Neuronal stem cell (in vitro differentiated cells): ENCODE results near the gene ACACB.

ENCODE experiments used
- DNase-seq: peaks from one replicate; pipeline ENCODE4 v3.0.0-alpha.2; 2013; ENCODE audit warnings: low spot score
- H2AFZ ChIP-seq: one replicate; pipeline ENCODE4 v1.6.1; 2013; ENCODE audit warnings: mild to moderate bottlenecking, low read length, inconsistent platforms
- H2AK5ac ChIP-seq: 2 replicates; pipeline ENCODE4 v1.6.1; 2013; ENCODE audit warnings: low read depth, mild to moderate bottlenecking, inconsistent platforms, low read length, moderate library complexity, mixed read lengths
- H2BK120ac ChIP-seq: 2 replicates; pipeline ENCODE4 v1.6.1; 2013; ENCODE audit warnings: low read depth, mild to moderate bottlenecking, inconsistent platforms, low read length, moderate library complexity, mixed read lengths
- H2BK12ac ChIP-seq: one replicate; pipeline ENCODE4 v1.6.1; 2013; ENCODE audit warnings: low read length, inconsistent platforms
- H2BK15ac ChIP-seq: 2 replicates; pipeline ENCODE4 v1.6.1; 2013; ENCODE audit warnings: mild to moderate bottlenecking, low read length, inconsistent platforms, mixed read lengths
- H2BK5ac ChIP-seq: one replicate; pipeline ENCODE4 v1.6.1; 2013; ENCODE audit warnings: inconsistent platforms, mild to moderate bottlenecking, low read length, moderate library complexity
- H3K14ac ChIP-seq: one replicate; pipeline ENCODE4 v1.6.1; 2013; ENCODE audit warnings: low read length, inconsistent platforms
- H3K18ac ChIP-seq: 2 replicates; pipeline ENCODE4 v1.6.1; 2013; ENCODE audit warnings: low read length, inconsistent platforms
- H3K23ac ChIP-seq: 2 replicates; pipeline ENCODE4 v1.6.1; 2013; ENCODE audit warnings: low read depth, mild to moderate bottlenecking, mixed read lengths, low read length, inconsistent platforms; ENCODE audit not compliant: poor library complexity
- H3K27ac ChIP-seq: replicated peaks from 3 replicates; pipeline ENCODE4 v1.5.1; 2013; ENCODE audit warnings: low read length, inconsistent platforms
- H3K27me3 ChIP-seq, 3 experiments: 2 replicates each; pipeline ENCODE4 v1.6.1; 2013; ENCODE audit warnings: low read length in 3 of 3, mild to moderate bottlenecking in 2 of 3, inconsistent platforms in 1 of 3, low read depth in 1 of 3, mixed read lengths in 1 of 3, moderate library complexity in 1 of 3; ENCODE audit not compliant: control insufficient read depth in 3 of 3, insufficient read depth in 3 of 3
- H3K36me3 ChIP-seq, 2 donors: replicated peaks in 1 of 2; 2 replicates each; pipeline ENCODE4 v1.6.1; 2013; ENCODE audit warnings: low read length in 2 of 2; ENCODE audit not compliant: control insufficient read depth in 2 of 2, insufficient read depth in 2 of 2
- H3K4ac ChIP-seq: 2 replicates; pipeline ENCODE4 v1.6.1; 2013; ENCODE audit warnings: inconsistent platforms, mild to moderate bottlenecking, low read length, moderate library complexity
- H3K4me1 ChIP-seq, 2 donors: 1 replicate in 1 of 2; 2 replicates in 1 of 2; pipeline ENCODE4 v1.6.1; 2013; ENCODE audit warnings: low read length in 2 of 2, low read depth in 1 of 2; ENCODE audit not compliant: control insufficient read depth in 2 of 2, insufficient read depth in 1 of 2
- H3K4me2 ChIP-seq: one replicate; pipeline ENCODE4 v1.6.1; 2013; ENCODE audit warnings: mild to moderate bottlenecking, low read length, inconsistent platforms; ENCODE audit not compliant: insufficient read depth, poor library complexity, severe bottlenecking
- H3K4me3 ChIP-seq, 2 donors: 2 replicates each; pipeline ENCODE4 v1.5.1; 2013; ENCODE audit warnings: low read length in 2 of 2, mild to moderate bottlenecking in 2 of 2, inconsistent platforms in 1 of 2, moderate library complexity in 1 of 2
- H3K79me1 ChIP-seq: one replicate; pipeline ENCODE4 v1.6.1; 2013; ENCODE audit warnings: low read depth, mild to moderate bottlenecking, inconsistent platforms, low read length, moderate library complexity
- H3K9ac ChIP-seq: one replicate; pipeline ENCODE4 v1.6.1; 2013; ENCODE audit warnings: mild to moderate bottlenecking, low read depth, low read length, inconsistent platforms; ENCODE audit not compliant: poor library complexity
- H3K9me3 ChIP-seq, 2 donors: replicated peaks in 1 of 2; 2 replicates each; pipeline versions ENCODE3 to v1.6.1; 2013; ENCODE audit warnings: low read length in 2 of 2, mild to moderate bottlenecking in 2 of 2, inconsistent platforms in 1 of 2, low read depth in 1 of 2, mixed read lengths in 1 of 2, moderate library complexity in 1 of 2; ENCODE audit not compliant: control insufficient read depth in 2 of 2, insufficient read depth in 1 of 2
- H4K8ac ChIP-seq: one replicate; pipeline ENCODE4 v1.6.1; 2013; ENCODE audit warnings: low read depth, mild to moderate bottlenecking, inconsistent platforms, low read length, moderate library complexity
- H4K91ac ChIP-seq: one replicate; pipeline ENCODE4 v1.6.1; 2013; ENCODE audit warnings: low read length, low read depth, mild to moderate bottlenecking, inconsistent platforms; ENCODE audit not compliant: poor library complexity
- WGBS, 2 donors: extraction: QIAGEN DNeasy Blood & Tissue Kit; methylation state at CpG; one replicate each; pipeline ENCODE4 v1.1.7; 2013; ENCODE audit warnings: missing lambda C conversion rate in 2 of 2, mixed read lengths in 1 of 2; ENCODE audit not compliant: insufficient read length in 2 of 2, insufficient replicate concordance in 1 of 2; ENCODE audit errors: extremely low coverage in 2 of 2; 5-methylcytosine and 5-hydroxymethylcytosine counted together

ACACB gene

DNA sequence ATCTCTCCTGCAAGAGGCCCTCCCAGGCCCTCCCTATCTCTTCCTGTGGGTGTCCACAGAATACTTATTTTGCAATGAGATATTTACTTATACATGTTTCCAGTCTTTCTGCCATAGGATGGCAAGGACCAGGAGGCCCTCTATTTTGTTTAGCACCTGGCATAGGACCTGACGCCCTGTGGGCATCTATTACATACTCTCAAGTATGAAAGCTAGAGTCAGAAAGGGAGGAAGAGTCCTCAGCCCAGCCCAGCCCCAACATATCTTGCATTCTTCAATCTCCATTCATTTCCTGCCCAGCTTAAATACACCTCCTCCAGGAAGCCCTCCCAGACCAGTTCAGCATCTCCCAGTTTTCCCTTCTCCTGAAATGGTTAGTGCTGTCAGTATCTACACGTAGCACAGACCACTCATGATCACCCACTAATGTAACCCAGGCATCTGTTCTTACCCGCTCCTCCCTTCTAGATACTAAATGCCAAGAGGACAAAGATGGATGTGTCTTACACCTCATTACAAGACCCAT is 185.3 kb downstream of the ACACB start:
- no peak overlapping the region for H4K8ac ChIP-seq
- H3K79me1 ChIP-seq = no peaks in the 10 kb centered on the region
- DNase-seq = no peak
- H2AK5ac ChIP-seq = no peak overlapping the region
- no peak overlapping the region for H2BK120ac ChIP-seq
- whole genome bisulfite sequencing, 2 donors = no CpG with 5 or more reads among the region's 3 CpGs
- no peaks in the 10 kb centered on the region for H3K36me3 ChIP-seq
- no peak overlapping the region for H2BK5ac ChIP-seq
- peaks cover 0 to 50% (median 3%) of the 10 kb centered on the region in 3 experiments for H3K27me3 ChIP-seq
- no peak overlapping the region for H2BK12ac ChIP-seq
- peaks cover 0 to 4% of the 10 kb centered on the region in 2 donors for H3K4me1 ChIP-seq
- H3K14ac ChIP-seq = no peak overlapping the region
- no peak overlapping the region for H3K4ac ChIP-seq
- no peak overlapping the region for H3K4me3 ChIP-seq
- no peak overlapping the region for H3K18ac ChIP-seq
- H2AFZ ChIP-seq = no peak overlapping the region
- no peak overlapping the region for H4K91ac ChIP-seq
- H3K27ac ChIP-seq = no peak overlapping the region
- H3K9ac ChIP-seq = no peak overlapping the region
- no peak overlapping the region for H2BK15ac ChIP-seq
- peaks cover 0 to 1% of the 10 kb centered on the region in 2 donors for H3K9me3 ChIP-seq
- H3K4me2 ChIP-seq = no peak overlapping the region
- H3K23ac ChIP-seq = no peak overlapping the region

DNA sequence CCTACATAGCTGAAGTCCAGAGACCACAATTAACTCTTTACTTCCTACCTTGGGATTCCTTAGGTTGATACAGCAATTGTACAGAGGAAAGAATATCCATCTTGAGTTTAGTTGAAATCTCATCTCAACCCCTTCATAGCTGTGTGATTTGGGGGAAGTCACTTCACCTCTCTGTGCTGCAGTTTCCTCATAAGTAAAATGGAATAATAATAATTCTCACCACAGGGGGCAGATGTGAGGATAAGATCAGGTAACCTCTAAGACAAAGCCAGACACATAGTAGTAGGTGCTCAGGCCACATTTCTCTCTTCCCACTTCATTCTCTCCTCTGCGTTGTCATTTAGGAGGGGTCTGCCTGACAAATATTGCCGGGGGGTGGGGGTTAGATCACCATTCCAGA is 186.0 kb downstream of the ACACB start:
- Histone ChIP-seq H3K4ac (no peak overlapping the region), H3K4me3 (no peak overlapping the region), H2BK120ac (no peak overlapping the region), H3K23ac (no peak overlapping the region), H2BK12ac (no peak overlapping the region), H3K9me3 (peaks cover 0 to 1% of the 10 kb centered on the region in 2 donors), H2AFZ (no peak overlapping the region), H3K14ac (no peak overlapping the region), H4K8ac (no peak overlapping the region), H4K91ac (no peak overlapping the region), H3K4me2 (no peak overlapping the region), H3K4me1 (peaks cover 0 to 4% of the 10 kb centered on the region in 2 donors), H3K18ac (no peak overlapping the region), H3K36me3 (no peaks in the 10 kb centered on the region), H3K27ac (no peak overlapping the region), H3K9ac (no peak overlapping the region), H3K79me1 (no peaks in the 10 kb centered on the region), H3K27me3 (peaks cover 0 to 53% (median 6%) of the 10 kb centered on the region in 3 experiments), H2BK15ac (no peak overlapping the region), H2BK5ac (no peak overlapping the region), H2AK5ac (no peak overlapping the region)
- WGBS, 2 donors = no CpG with 5 or more reads among the region's 2 CpGs
- DNase-seq = no peak

DNA sequence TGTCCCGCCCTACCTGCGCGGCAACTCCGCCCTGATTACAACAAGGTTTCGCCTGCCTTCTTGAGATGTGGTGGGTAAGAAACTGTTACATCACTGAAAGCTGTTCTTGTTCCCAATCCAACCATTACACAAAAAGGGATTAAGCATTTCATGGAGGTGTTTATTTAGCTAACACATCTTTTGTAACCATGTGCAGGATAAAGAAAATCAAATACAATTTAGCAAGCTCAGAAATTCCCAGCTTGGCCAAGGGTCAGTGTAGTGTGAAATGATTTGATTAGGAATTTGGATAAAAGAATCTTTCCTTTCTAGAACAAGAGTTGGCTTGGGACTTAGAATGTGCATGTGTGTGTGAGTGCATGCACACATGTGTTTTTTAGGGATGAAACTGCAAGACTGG is 186.4 kb downstream of the ACACB start:
- Histone ChIP-seq H3K27ac (no peak overlapping the region), H3K23ac (no peak overlapping the region)

DNA sequence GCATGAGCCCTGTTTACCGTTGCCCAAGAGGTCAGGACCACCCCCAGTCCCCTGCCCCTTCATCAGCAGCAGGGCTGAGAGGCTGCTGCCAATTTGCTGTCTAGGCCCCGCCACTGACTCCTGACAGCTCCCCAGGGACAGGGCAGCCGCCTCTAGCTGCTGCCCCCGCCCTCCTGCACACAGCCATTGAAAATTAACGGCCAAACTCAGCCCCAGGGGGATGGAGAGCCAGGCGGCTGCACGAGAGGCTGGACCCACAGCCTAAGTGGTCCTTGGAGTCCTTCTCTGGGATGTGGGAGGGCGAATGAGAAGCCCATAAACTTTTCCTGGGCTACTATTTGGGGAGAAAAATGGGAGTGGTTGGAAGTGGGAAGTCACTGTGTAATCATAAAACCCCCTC is 188.1 kb downstream of the ACACB start:
- no peak overlapping the region for H3K23ac ChIP-seq
- H3K27me3 ChIP-seq = peaks cover 3 to 72% (median 26%) of the 10 kb centered on the region in 3 experiments
- no peak overlapping the region for H4K91ac ChIP-seq
- no peak overlapping the region for H3K4me3 ChIP-seq
- DNase-seq = no peak
- H3K9me3 ChIP-seq = no peaks in the 10 kb centered on the region
- no peak overlapping the region for H3K4me2 ChIP-seq
- no peak overlapping the region for H3K18ac ChIP-seq
- no peaks in the 10 kb centered on the region for H3K36me3 ChIP-seq
- no CpG with 5 or more reads among the region's 8 CpGs for WGBS, 2 donors
- no peak overlapping the region for H2BK12ac ChIP-seq
- no peak overlapping the region for H3K4ac ChIP-seq
- H3K79me1 ChIP-seq = no peaks in the 10 kb centered on the region
- no peak overlapping the region for H3K27ac ChIP-seq
- no peak overlapping the region for H2BK15ac ChIP-seq
- H2AFZ ChIP-seq = no peak overlapping the region
- no peak overlapping the region for H3K9ac ChIP-seq
- no peak overlapping the region for H2BK120ac ChIP-seq
- no peak overlapping the region for H3K14ac ChIP-seq
- no peak overlapping the region for H4K8ac ChIP-seq
- peaks cover 0 to 4% of the 10 kb centered on the region in 2 donors for H3K4me1 ChIP-seq
- H2AK5ac ChIP-seq = peak overlapping the region; percentile 61
- no peak overlapping the region for H2BK5ac ChIP-seq

More for the DNA sequence above, 186.4 kb downstream of the ACACB start:
- no peaks in the 10 kb centered on the region for H3K79me1 ChIP-seq
- DNase-seq = no peak
- no peak overlapping the region for H2BK12ac ChIP-seq
- H3K4me2 ChIP-seq = no peak overlapping the region
- H3K9me3 ChIP-seq = peaks cover 0 to 1% of the 10 kb centered on the region in 2 donors
- no peak overlapping the region for H4K91ac ChIP-seq
- H3K4me3 ChIP-seq = no peak overlapping the region
- H3K27me3 ChIP-seq = peaks cover 1 to 57% (median 10%) of the 10 kb centered on the region in 3 experiments
- H3K4ac ChIP-seq = no peak overlapping the region
- WGBS, 2 donors = no CpG with 5 or more reads among the region's 5 CpGs
- no peak overlapping the region for H3K18ac ChIP-seq
- no peak overlapping the region for H2AK5ac ChIP-seq
- H3K14ac ChIP-seq = no peak overlapping the region
- H2BK15ac ChIP-seq = no peak overlapping the region
- H3K9ac ChIP-seq = no peak overlapping the region
- H4K8ac ChIP-seq = no peak overlapping the region
- H3K4me1 ChIP-seq = peaks cover 0 to 4% of the 10 kb centered on the region in 2 donors
- no peaks in the 10 kb centered on the region for H3K36me3 ChIP-seq
- no peak overlapping the region for H2AFZ ChIP-seq
- no peak overlapping the region for H2BK120ac ChIP-seq
- no peak overlapping the region for H2BK5ac ChIP-seq
